Fibroblast of lung (primary cell): ENCODE measurements around the gene PDCL3. TPM values are rescaled to one million over a fixed set of nuclear protein-coding genes. Genes with fewer than 3 reads are reported as not detected.

Experiments
- DNase-seq, 2 donors: peaks; one replicate each; pipeline versions ENCODE4 v3.0.0 to v3.0.0-alpha.2; 2010; ENCODE audit warnings: low read depth in 2 of 2
- H2AFZ ChIP-seq: 2 replicates; pipeline ENCODE4 v1.5.1; 2012; ENCODE audit warnings: low read length, control low read depth, inconsistent platforms
- H3K27ac ChIP-seq: 2 replicates; pipeline ENCODE4 v1.5.1; 2011; ENCODE audit warnings: low read length, control low read depth; ENCODE audit not compliant: insufficient read depth
- H3K27me3 ChIP-seq: 2 replicates; pipeline ENCODE4 v1.5.1; 2011; ENCODE audit warnings: mild to moderate bottlenecking, low read length; ENCODE audit not compliant: control insufficient read depth, insufficient read depth
- H3K36me3 ChIP-seq: 2 replicates; pipeline ENCODE4 v1.5.1; 2011; ENCODE audit warnings: low read length; ENCODE audit not compliant: control insufficient read depth, insufficient read depth
- H3K4me1 ChIP-seq: 2 replicates; pipeline ENCODE4 v1.5.1; 2011; ENCODE audit warnings: low read length; ENCODE audit not compliant: control insufficient read depth, insufficient read depth; ENCODE audit errors: extremely low read depth
- H3K4me2 ChIP-seq: 2 replicates; pipeline ENCODE4 v1.5.1; 2011; ENCODE audit warnings: low read length, control low read depth; ENCODE audit not compliant: insufficient read depth; ENCODE audit errors: extremely low read depth
- H3K4me3 ChIP-seq, 4 experiments: fragments of 200-600 bp in 1 of 4; sonication (generic) in 1 of 4; replicated peaks in 1 of 4; 2 replicates each; pipeline ENCODE4 v1.5.1; 2011 to 2016; ENCODE audit warnings: low read length in 4 of 4, low read depth in 3 of 4, mild to moderate bottlenecking in 3 of 4, control low read depth in 2 of 4, inconsistent platforms in 1 of 4, mixed read lengths in 1 of 4; ENCODE audit not compliant: insufficient read depth in 1 of 4; ENCODE audit errors: control extremely low read depth in 1 of 4
- H3K79me2 ChIP-seq: 2 replicates; pipeline ENCODE4 v1.5.1; 2012; ENCODE audit warnings: mild to moderate bottlenecking, low read length, inconsistent platforms; ENCODE audit not compliant: control insufficient read depth, insufficient read depth
- H3K9ac ChIP-seq: 2 replicates; pipeline ENCODE4 v1.5.1; 2011; ENCODE audit warnings: mild to moderate bottlenecking, low read length, control low read depth; ENCODE audit not compliant: insufficient read depth
- H3K9me3 ChIP-seq: 2 replicates; pipeline ENCODE4 v1.5.1; 2012; ENCODE audit warnings: low read depth, low read length; ENCODE audit not compliant: control insufficient read depth, insufficient read depth
- H4K20me1 ChIP-seq: 2 replicates; pipeline ENCODE4 v1.5.1; 2011; ENCODE audit warnings: low read length; ENCODE audit not compliant: control insufficient read depth, insufficient read depth; ENCODE audit errors: extremely low read depth
- EZH2 ChIP-seq: IDR thresholded peaks from 2 replicates; pipeline ENCODE4 v1.5.1; 2012; ENCODE audit warnings: low read length, control low read depth, mild to moderate bottlenecking; ENCODE audit errors: missing control alignments
- polyA plus RNA-seq, 2 donors: library from polyadenylated mRNA; depleted of rRNA in 1 of 2; stranded (reverse) in 1 of 2; unstranded in 1 of 2; fragments of >200 nt; gene quantifications; 2 replicates each; pipeline ENCODE4 v1.2.1, GENCODE V29; 2011 to 2012; ENCODE audit warnings: missing spikeins in 1 of 2
- total RNA-seq: library from RNA; depleted of rRNA; stranded (reverse); fragments of >200 nt; gene quantifications from 2 replicates; pipeline ENCODE4 v1.2.1, GENCODE V29; 2014
- TF ChIP-seq, protein P1 (sequence below), 2 donors: IDR thresholded peaks in 1 of 2; conservative IDR thresholded peaks in 1 of 2; 1 replicate in 1 of 2; 2 replicates in 1 of 2; pipeline ENCODE4 v1.5.1; 2011 to 2012; ENCODE audit warnings: low read length in 2 of 2, control low read depth in 1 of 2, inconsistent platforms in 1 of 2, low read depth in 1 of 2, mild to moderate bottlenecking in 1 of 2

The PDCL3 gene
- total and polyA plus RNA-seq, 2 donors (not counting 1 experiment from before 2014, with no cell fraction given), result 11.4 to 29.0 TPM

GRCh38 chr2:100606332-100606725 is 43.5 kb downstream of the PDCL3 start:
- no peaks in the 10 kb centered on the region for H3K79me2 ChIP-seq
- H3K4me2 ChIP-seq, result no peak overlapping the region
- no peak overlapping the region for H2AFZ ChIP-seq
- no peak for DNase-seq
- H3K36me3 ChIP-seq, result no peaks in the 10 kb centered on the region
- no peaks in the 10 kb centered on the region for H3K4me1 ChIP-seq
- H4K20me1 ChIP-seq, result no peaks in the 10 kb centered on the region
- no peaks in the 10 kb centered on the region for H3K9me3 ChIP-seq
- TF ChIP-seq EZH2, result no peak
- TF ChIP-seq, protein P1, sequence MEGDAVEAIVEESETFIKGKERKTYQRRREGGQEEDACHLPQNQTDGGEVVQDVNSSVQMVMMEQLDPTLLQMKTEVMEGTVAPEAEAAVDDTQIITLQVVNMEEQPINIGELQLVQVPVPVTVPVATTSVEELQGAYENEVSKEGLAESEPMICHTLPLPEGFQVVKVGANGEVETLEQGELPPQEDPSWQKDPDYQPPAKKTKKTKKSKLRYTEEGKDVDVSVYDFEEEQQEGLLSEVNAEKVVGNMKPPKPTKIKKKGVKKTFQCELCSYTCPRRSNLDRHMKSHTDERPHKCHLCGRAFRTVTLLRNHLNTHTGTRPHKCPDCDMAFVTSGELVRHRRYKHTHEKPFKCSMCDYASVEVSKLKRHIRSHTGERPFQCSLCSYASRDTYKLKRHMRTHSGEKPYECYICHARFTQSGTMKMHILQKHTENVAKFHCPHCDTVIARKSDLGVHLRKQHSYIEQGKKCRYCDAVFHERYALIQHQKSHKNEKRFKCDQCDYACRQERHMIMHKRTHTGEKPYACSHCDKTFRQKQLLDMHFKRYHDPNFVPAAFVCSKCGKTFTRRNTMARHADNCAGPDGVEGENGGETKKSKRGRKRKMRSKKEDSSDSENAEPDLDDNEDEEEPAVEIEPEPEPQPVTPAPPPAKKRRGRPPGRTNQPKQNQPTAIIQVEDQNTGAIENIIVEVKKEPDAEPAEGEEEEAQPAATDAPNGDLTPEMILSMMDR (conservative IDR thresholded peaks at IDR 0.05 in 1 of 2, IDR thresholded peaks at IDR 0.05 in 1 of 2; ENCODE audit: low read depth in 1 of 2, low read length in 2 of 2), result no peak
- H3K27me3 ChIP-seq, result no peaks in the 10 kb centered on the region
- no peak overlapping the region for H3K4me3 ChIP-seq
- no peak overlapping the region for H3K9ac ChIP-seq
- H3K27ac ChIP-seq, result no peak overlapping the region

DNA sequence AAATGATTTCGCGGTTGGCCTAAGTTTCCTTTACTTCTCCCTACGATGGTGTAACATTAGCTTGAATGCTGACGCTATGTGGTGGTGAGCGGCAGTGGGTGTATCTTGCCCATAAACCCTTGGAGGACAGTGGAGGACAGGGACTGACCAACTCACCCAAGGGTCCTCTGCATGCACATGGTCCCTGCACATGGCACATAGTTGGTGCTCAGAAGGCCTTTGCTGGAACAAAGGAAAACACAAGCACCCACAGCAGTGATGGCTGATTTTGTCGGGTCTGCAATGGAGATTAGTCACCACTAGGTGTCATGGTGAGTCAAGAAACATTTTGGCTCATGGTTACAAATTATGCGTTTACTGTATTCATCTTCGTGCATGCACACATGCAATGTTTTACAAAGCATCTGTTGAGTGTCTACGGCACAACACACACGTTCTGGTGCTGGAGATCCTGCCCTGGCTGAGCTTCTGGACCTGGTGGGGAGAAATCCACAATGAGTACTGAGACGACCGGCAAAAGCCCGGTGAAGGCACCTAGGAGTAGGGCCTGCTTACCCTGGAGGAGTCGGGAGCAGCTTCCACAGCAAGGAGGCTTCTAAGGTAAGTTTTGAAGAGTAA is 44.0 kb downstream of the PDCL3 start:
- H3K27ac ChIP-seq, result no peak overlapping the region
- DNase-seq, result peak; percentile 19 to 44
- H4K20me1 ChIP-seq, result no peaks in the 10 kb centered on the region
- no peaks in the 10 kb centered on the region for H3K9me3 ChIP-seq
- H2AFZ ChIP-seq, result no peak overlapping the region
- no peaks in the 10 kb centered on the region for H3K27me3 ChIP-seq
- no peaks in the 10 kb centered on the region for H3K79me2 ChIP-seq
- H3K4me2 ChIP-seq, result no peak overlapping the region
- no peaks in the 10 kb centered on the region for H3K36me3 ChIP-seq
- no peak overlapping the region for H3K9ac ChIP-seq
- no peak overlapping the region for H3K4me3 ChIP-seq
- TF ChIP-seq, protein P1 (conservative IDR thresholded peaks at IDR 0.05 in 1 of 2, IDR thresholded peaks at IDR 0.05 in 1 of 2; ENCODE audit: low read depth in 1 of 2, low read length in 2 of 2), result peak; percentile 85 to 87
- no peak for TF ChIP-seq EZH2
- H3K4me1 ChIP-seq, result no peaks in the 10 kb centered on the region

- H4K20me1 ChIP-seq, result no peaks in the 10 kb centered on the region
- H3K27me3 ChIP-seq, result peaks cover 4% of the 10 kb centered on the region
- H3K9me3 ChIP-seq, result no peaks in the 10 kb centered on the region
- TF ChIP-seq, protein P1 (conservative IDR thresholded peaks at IDR 0.05 in 1 of 2, IDR thresholded peaks at IDR 0.05 in 1 of 2; ENCODE audit: low read depth in 1 of 2, low read length in 2 of 2), result peak; percentile 57 to 75
- TF ChIP-seq EZH2, result no peak
- H3K4me3 ChIP-seq, result no peak overlapping the region
- H3K36me3 ChIP-seq, result no peaks in the 10 kb centered on the region
- no peak overlapping the region for H3K9ac ChIP-seq
- H3K27ac ChIP-seq, result no peak overlapping the region
- peak; percentile 38 to 51 for DNase-seq
- H3K4me1 ChIP-seq, result no peaks in the 10 kb centered on the region
- H2AFZ ChIP-seq, result no peak overlapping the region
- H3K4me2 ChIP-seq, result no peak overlapping the region
- H3K79me2 ChIP-seq, result no peaks in the 10 kb centered on the region
Observed at GRCh38 chr2:100610381-100610831, 47.6 kb downstream of the PDCL3 start.
